ENCODE results near the gene SYNE2.

Gene SYNE2

DNA sequence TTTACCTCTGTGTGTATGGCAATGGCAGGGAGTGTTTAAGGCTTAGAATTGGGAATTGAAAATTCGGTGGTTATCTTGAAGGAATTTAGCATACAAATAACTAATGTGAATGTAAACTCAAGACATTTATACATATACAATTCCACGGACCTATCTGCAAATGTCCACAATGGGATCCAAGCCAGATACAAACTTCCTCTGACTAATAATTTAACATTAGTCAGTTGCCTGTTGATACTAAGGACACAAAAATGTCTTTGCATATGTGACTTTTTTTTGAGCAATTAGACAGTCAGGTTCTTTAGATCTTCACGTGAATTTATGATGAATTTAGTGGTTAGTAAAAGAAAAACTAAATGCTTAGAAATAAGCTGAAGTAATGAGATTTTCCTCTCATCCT, 400.9 kb downstream of the SYNE2 start:
- no peak overlapping the region for H3K4me3 ChIP-seq (ENCODE audit: low read depth, low read length)
- no peaks in the 10 kb centered on the region for H3K79me2 ChIP-seq
- no peaks in the 10 kb centered on the region for H3K27me3 ChIP-seq (ENCODE audit: control insufficient read depth, insufficient read depth, low read length)
- no peak overlapping the region for H2AFZ ChIP-seq
- no peaks in the 10 kb centered on the region for H3K4me1 ChIP-seq
- H3K27ac ChIP-seq, result no peak overlapping the region
- H3K9me3 ChIP-seq (ENCODE audit: control insufficient read depth, low read length), result no peaks in the 10 kb centered on the region
- TF ChIP-seq, protein P1, sequence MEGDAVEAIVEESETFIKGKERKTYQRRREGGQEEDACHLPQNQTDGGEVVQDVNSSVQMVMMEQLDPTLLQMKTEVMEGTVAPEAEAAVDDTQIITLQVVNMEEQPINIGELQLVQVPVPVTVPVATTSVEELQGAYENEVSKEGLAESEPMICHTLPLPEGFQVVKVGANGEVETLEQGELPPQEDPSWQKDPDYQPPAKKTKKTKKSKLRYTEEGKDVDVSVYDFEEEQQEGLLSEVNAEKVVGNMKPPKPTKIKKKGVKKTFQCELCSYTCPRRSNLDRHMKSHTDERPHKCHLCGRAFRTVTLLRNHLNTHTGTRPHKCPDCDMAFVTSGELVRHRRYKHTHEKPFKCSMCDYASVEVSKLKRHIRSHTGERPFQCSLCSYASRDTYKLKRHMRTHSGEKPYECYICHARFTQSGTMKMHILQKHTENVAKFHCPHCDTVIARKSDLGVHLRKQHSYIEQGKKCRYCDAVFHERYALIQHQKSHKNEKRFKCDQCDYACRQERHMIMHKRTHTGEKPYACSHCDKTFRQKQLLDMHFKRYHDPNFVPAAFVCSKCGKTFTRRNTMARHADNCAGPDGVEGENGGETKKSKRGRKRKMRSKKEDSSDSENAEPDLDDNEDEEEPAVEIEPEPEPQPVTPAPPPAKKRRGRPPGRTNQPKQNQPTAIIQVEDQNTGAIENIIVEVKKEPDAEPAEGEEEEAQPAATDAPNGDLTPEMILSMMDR (IDR thresholded peaks at IDR 0.05), result no peak
- H3K36me3 ChIP-seq (ENCODE audit: control insufficient read depth, insufficient read depth, low read length), result no peaks in the 10 kb centered on the region
- H3K9ac ChIP-seq, result no peak overlapping the region
- no peak overlapping the region for H3K4me2 ChIP-seq (ENCODE audit: low read length)

DNA sequence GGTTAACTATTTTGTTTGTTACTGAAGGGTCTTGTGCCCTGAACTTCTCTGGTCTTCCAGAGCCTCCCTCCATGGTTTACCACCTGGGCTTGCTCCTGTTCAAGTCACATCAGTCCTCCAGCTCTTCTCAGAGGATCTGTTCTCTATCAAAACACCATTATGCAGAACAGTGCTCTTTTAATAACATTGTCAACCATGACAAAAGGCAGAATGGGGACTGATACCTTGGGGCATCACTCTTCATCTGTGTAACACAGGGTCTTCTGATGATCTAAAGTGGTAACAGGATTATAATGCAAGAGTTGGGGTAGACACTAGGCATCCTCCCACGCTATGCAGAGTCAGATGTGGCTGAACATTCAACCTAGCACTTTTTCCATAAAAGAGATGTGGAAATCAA, 403.0 kb downstream of the SYNE2 start:
- Histone ChIP-seq H3K4me3 (ENCODE audit: low read depth, low read length) (no peak overlapping the region), H3K4me2 (ENCODE audit: low read length) (no peak overlapping the region)

DNA sequence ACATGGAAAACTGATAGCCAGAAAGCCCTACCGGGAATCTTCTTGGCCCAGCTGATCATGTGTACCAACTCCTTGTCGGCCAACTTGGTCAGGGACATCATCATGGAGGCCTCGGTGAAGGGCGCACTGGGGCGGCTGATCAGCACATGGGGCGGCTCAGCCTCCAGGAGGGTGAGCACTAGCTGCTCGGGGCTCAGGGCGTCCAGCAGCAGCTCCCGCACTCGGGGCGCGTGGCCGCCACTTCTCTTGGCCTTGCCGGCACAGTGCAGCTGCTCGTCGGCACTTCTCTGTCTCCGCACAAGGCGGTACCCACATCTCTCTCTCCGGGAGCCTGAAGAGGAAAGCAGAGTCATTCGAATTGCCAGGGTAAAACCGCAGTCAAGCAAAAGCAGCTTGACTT, 407.6 kb downstream of the SYNE2 start:
- H3K36me3 ChIP-seq (ENCODE audit: control insufficient read depth, insufficient read depth, low read length), result no peaks in the 10 kb centered on the region
- H3K27ac ChIP-seq, result no peak overlapping the region
- H3K4me1 ChIP-seq, result no peaks in the 10 kb centered on the region
- no peak overlapping the region for H2AFZ ChIP-seq
- H3K27me3 ChIP-seq (ENCODE audit: control insufficient read depth, insufficient read depth, low read length), result no peaks in the 10 kb centered on the region
- H3K9me3 ChIP-seq (ENCODE audit: control insufficient read depth, low read length), result no peaks in the 10 kb centered on the region
- no peak overlapping the region for H3K4me2 ChIP-seq (ENCODE audit: low read length)
- no peaks in the 10 kb centered on the region for H3K79me2 ChIP-seq
- no peak overlapping the region for H3K4me3 ChIP-seq (ENCODE audit: low read depth, low read length)
- TF ChIP-seq, protein P1 (IDR thresholded peaks at IDR 0.05), result no peak
- no peak overlapping the region for H3K9ac ChIP-seq

More for the DNA sequence above, 403.0 kb downstream of the SYNE2 start:
- Histone ChIP-seq H3K36me3 (ENCODE audit: control insufficient read depth, insufficient read depth, low read length) (no peaks in the 10 kb centered on the region), H2AFZ (no peak overlapping the region), H3K9me3 (ENCODE audit: control insufficient read depth, low read length) (no peaks in the 10 kb centered on the region), H3K9ac (no peak overlapping the region), H3K4me1 (no peaks in the 10 kb centered on the region), H3K27me3 (ENCODE audit: control insufficient read depth, insufficient read depth, low read length) (no peaks in the 10 kb centered on the region), H3K79me2 (no peaks in the 10 kb centered on the region), H3K27ac (no peak overlapping the region)
- TF ChIP-seq, protein P1 (IDR thresholded peaks at IDR 0.05), result no peak

DNA sequence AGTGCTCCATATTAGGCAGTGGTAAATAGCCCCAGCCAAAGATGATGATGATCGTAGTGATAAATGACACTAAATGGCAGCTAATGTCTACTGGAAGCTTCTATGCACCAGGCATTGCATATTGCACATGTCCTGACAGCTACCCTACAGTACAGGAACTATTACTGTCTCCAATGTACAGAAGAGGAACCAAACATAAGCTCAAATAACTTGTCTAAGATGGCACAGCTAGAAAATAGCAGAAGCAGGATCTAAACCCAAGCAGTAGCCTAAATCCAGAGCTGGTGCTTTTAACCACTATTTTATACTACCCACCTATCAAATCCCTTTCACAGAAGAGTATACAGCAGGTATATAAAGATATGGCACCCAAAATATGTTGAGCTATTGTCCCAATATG, 412.4 kb downstream of the SYNE2 start:
- Histone ChIP-seq H3K4me2 (ENCODE audit: low read length) (no peak overlapping the region), H3K4me1 (no peaks in the 10 kb centered on the region), H3K79me2 (no peaks in the 10 kb centered on the region), H2AFZ (no peak overlapping the region), H3K4me3 (ENCODE audit: low read depth, low read length) (no peak overlapping the region), H3K9ac (no peak overlapping the region), H3K36me3 (ENCODE audit: control insufficient read depth, insufficient read depth, low read length) (no peaks in the 10 kb centered on the region), H3K9me3 (ENCODE audit: control insufficient read depth, low read length) (no peaks in the 10 kb centered on the region), H3K27ac (no peak overlapping the region), H3K27me3 (ENCODE audit: control insufficient read depth, insufficient read depth, low read length) (no peaks in the 10 kb centered on the region)
- TF ChIP-seq, protein P1 (IDR thresholded peaks at IDR 0.05), result no peak

DNA sequence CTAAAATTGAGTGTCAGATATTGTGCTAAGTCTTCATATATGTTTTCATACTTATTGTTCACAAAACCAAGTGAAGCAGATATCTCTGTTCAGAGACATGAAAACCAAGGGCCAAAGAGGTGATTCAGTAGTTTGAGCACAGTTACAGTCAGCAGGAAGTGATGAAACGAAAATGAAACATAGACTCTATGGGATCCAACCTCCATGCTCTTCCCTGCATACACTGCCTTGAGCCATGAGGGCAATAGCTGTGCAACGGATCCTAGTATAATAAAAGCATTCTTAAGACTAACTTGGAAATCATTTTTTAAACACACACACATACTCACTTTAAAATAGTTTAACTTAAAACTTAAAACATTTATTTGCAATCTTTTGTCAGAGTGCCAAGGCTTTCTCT, 413.4 kb downstream of the SYNE2 start:
- Histone ChIP-seq H3K9me3 (ENCODE audit: control insufficient read depth, low read length) (no peaks in the 10 kb centered on the region), H3K79me2 (no peaks in the 10 kb centered on the region), H3K4me3 (ENCODE audit: low read depth, low read length) (no peak overlapping the region), H3K9ac (no peak overlapping the region), H3K4me1 (no peaks in the 10 kb centered on the region), H3K27ac (no peak overlapping the region), H2AFZ (no peak overlapping the region), H3K36me3 (ENCODE audit: control insufficient read depth, insufficient read depth, low read length) (no peaks in the 10 kb centered on the region), H3K27me3 (ENCODE audit: control insufficient read depth, insufficient read depth, low read length) (no peaks in the 10 kb centered on the region), H3K4me2 (ENCODE audit: low read length) (no peak overlapping the region)
- TF ChIP-seq, protein P1 (IDR thresholded peaks at IDR 0.05), result no peak
